Epithelial cell of prostate (primary cell): Measurements from ENCODE around the gene ISY1.
A peak's percentile ranks its signal among the peaks of the same experiment; 100 is the strongest.
"Not testable (repeated sequence)": the region's sequence is repeated elsewhere in the genome, so short reads cannot be mapped to it uniquely, and the experiment has no call there.

Experiments used
- DNase-seq: peaks from one replicate; pipeline ENCODE4 v3.0.0-alpha.2; 2011; ENCODE audit warnings: low read depth, low spot score
- H3K27ac ChIP-seq: fragments of 450-650 bp; 2 replicates; pipeline ENCODE4 v1.5.1; 2017; ENCODE audit warnings: mild to moderate bottlenecking

The ISY1 gene

DNA sequence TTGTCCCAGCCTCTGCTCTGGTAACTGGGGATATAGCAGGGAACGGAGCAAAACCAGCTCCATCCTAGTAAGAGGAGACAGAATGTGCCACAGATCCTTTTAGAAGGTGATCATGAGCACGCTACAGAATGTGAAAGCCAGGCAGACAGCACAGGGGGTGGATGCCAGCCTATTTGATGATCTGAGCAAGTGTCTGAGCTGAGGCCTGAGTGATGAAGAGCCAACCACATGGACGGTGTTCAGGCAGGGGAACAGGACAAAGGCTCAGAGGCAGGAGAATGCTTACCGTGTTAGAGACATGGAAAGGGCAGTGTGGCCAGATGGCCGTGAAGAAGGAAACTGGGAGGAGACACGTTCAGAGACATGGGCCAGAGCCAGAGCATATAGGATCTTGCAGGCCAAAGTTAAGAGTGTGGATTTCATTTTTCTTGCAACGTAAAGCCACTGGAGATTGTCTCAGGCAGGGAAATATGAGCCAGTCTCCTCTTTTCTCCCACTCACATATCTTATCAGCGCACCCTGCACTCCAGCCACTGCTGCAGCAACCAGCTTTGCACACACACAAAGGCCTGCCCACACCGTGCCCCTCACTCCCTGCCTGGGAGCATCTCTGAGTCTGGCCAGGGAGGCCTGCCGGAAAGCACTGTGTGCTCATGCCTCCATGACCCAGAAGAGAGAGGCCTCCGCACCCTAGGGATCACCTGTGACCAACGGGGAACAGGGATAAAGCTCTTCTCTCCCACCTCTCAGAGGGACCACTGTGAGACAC, 59.3 kb downstream of the ISY1 start:
- no peak for DNase-seq
- no peak overlapping the region for H3K27ac ChIP-seq

DNA sequence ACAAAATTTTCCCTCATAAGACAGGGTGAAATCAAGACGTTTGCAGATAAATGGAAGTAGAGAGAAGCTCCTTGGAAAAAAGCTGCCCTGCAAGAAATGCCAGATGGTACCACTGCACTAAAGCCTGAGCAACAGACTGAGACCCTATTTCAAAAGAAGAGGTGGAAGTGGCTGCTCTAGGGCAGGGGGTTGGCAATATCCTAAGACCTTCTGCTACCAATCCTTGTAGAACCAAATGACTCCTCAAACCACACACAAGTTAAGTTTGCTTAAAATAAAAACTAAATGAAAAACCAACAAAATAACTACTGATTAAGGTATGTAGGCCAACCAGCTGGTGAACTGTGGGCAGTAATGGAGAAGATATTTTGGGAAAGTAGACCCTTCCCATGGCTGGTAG, 60.6 kb downstream of the ISY1 start:
- DNase-seq = no peak
- no peak overlapping the region for H3K27ac ChIP-seq

GRCh38 chr3:129095285-129095684, 65.6 kb downstream of the ISY1 start:
- DNase-seq = no peak
- no peak overlapping the region for H3K27ac ChIP-seq

- not testable (repeated sequence) for DNase-seq, H3K27ac ChIP-seq
Observed at GRCh38 chr3:129088312-129088711, 72.6 kb downstream of the ISY1 start.

- H3K27ac ChIP-seq = not testable (repeated sequence)
- DNase-seq = peak; percentile 20
Observed at GRCh38 chr3:129087904-129088303, 73.0 kb downstream of the ISY1 start.

- H3K27ac ChIP-seq = peak overlapping the region; percentile 50
- DNase-seq = no peak
Observed at GRCh38 chr3:129087138-129087702, 73.6 kb downstream of the ISY1 start.

- H3K27ac ChIP-seq = no peak overlapping the region
- no peak for DNase-seq
Observed at GRCh38 chr3:129085818-129086217, 75.0 kb downstream of the ISY1 start.

DNA sequence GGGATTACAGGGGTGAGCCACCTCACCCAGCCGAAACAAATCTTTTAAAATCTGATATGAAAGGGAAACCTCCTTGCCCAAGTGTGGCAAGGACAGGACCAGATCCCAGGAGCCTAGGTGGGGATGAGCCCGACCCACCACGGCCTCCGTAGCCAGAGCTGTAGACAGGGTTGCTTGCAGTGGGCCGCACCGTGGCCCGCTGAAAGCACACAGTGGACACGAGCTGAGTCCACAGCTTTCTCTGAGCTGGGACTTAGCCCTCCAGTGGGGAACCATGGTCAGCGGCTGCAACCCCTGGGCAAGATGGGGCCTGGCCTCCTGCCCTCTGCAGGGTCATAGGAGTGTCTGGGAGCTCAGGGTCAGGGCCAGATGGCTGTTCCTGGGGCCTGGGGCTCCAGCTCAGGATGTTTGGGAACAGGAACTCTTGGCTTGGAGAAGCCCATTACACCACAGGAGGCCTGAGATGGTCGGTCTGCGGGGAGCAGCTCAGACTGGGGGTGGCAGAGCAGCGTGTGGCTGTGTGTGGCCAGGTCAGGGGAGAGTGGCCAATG, 75.6 kb downstream of the ISY1 start:
- no peak for DNase-seq
- no peak overlapping the region for H3K27ac ChIP-seq

DNA sequence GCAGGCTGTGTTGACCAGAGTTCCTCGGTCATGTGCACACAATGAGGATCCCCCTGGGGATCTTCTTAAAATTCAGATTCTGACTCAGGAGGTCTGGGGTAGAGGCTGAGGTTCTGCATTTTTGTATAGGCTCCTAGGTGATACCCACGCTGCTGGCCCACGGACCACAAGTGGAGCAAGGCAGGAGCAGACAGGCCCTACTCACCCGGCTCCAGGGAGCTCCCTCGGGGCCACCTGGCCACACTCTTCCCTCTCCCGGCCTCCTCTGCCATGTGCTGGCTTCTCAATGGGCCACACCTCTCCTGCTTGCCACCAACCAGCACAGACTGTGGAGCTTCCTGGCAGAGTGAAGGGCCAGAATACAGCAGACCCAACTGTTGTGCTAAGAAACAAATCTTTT, 76.4 kb downstream of the ISY1 start:
- no peak for DNase-seq
- no peak overlapping the region for H3K27ac ChIP-seq

GRCh38 chr3:129082026-129082425, 78.8 kb downstream of the ISY1 start:
- no peak for DNase-seq
- no peak overlapping the region for H3K27ac ChIP-seq

DNA sequence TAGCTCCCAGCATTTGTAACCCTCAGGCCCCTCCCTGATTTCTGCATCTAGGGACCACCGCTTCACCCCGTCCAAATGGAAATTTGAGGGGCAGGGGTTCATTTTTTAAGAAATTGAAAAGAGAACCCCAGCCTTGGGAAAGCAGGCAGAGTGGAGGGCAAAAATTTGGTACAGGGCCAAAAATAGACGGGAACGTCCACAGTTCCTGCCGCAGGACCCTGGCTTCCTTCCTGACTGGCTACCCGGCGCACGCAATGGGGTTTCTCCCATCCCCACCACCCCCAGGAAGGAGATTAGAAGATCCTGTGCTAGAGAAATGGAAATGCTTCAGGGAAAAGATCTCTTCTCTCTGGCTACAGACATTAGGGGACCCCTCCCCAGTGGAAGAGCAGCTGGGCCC, 79.4 kb downstream of the ISY1 start:
- H3K27ac ChIP-seq = no peak overlapping the region
- no peak for DNase-seq

- DNase-seq = no peak
Observed at GRCh38 chr3:129078510-129078909, 82.4 kb downstream of the ISY1 start.

More at GRCh38 chr3:129078510-129078909, 82.4 kb downstream of the ISY1 start:
- H3K27ac ChIP-seq = no peak overlapping the region
